GM19193 (cell line): ENCODE data around the gene C5orf15.
A peak's percentile ranks its signal among the peaks of the same experiment; 100 is the strongest.

ENCODE experiments used
- POLR2A ChIP-seq: IDR thresholded peaks from 4 replicates; pipeline ENCODE4 v1.6.1; 2011; ENCODE audit not compliant: insufficient read depth, insufficient read length; ENCODE audit errors: extremely low read depth

Gene C5orf15

GRCh38 chr5:133968204-133968980 is at the start of gene C5orf15:
Gene C5orf15 (minus strand): TSS chr5:133968625. CDS start chr5:133968584, 41 bp downstream.
- peak; percentile 70 for TF ChIP-seq POLR2A

- no peak for TF ChIP-seq POLR2A
Measured at GRCh38 chr5:134008266-134008749, 39.9 kb upstream of the C5orf15 start.

- TF ChIP-seq POLR2A, result no peak
Measured at GRCh38 chr5:134007581-134008265, 39.3 kb upstream of the C5orf15 start.

GRCh38 chr5:134006115-134006514 is 37.7 kb upstream of the C5orf15 start:
- no peak for TF ChIP-seq POLR2A

GRCh38 chr5:134005417-134006061 is 37.1 kb upstream of the C5orf15 start:
- TF ChIP-seq POLR2A, result no peak

GRCh38 chr5:134004626-134005416 is 36.4 kb upstream of the C5orf15 start, which contains the start of gene VDAC1:
Gene VDAC1 (minus strand): TSS chr5:134004975. CDS start chr5:133993012, 11,963 bp downstream.
- TF ChIP-seq POLR2A, result peak; percentile 65

GRCh38 chr5:134003817-134004625 is 35.6 kb upstream of the C5orf15 start:
- peak; percentile 43 for TF ChIP-seq POLR2A

GRCh38 chr5:134003064-134003816 is 34.8 kb upstream of the C5orf15 start:
- no peak for TF ChIP-seq POLR2A

- no peak for TF ChIP-seq POLR2A
Measured at GRCh38 chr5:134001938-134002731, 33.7 kb upstream of the C5orf15 start.

- TF ChIP-seq POLR2A, result no peak
Measured at GRCh38 chr5:134000696-134001453, 32.5 kb upstream of the C5orf15 start.

- no peak for TF ChIP-seq POLR2A
Measured at GRCh38 chr5:134000091-134000511, 31.7 kb upstream of the C5orf15 start.
